HG03571 (cell line): ENCODE results near the gene UBE2L3.
A peak's percentile ranks its signal among the peaks of the same experiment; 100 is the strongest.
"Not testable (repeated sequence)": the region's sequence is repeated elsewhere in the genome, so short reads cannot be mapped to it uniquely, and the experiment has no call there.

Source experiments
- ATAC-seq: cut with Tn5 transposase; IDR thresholded peaks from one replicate; pipeline ENCODE4 v1.9.1; 2021; ENCODE audit not compliant: unreplicated experiment

Gene UBE2L3

GRCh38 chr22:21626073-21626734, 58.7 kb downstream of the UBE2L3 start:
- no peak for ATAC-seq

DNA sequence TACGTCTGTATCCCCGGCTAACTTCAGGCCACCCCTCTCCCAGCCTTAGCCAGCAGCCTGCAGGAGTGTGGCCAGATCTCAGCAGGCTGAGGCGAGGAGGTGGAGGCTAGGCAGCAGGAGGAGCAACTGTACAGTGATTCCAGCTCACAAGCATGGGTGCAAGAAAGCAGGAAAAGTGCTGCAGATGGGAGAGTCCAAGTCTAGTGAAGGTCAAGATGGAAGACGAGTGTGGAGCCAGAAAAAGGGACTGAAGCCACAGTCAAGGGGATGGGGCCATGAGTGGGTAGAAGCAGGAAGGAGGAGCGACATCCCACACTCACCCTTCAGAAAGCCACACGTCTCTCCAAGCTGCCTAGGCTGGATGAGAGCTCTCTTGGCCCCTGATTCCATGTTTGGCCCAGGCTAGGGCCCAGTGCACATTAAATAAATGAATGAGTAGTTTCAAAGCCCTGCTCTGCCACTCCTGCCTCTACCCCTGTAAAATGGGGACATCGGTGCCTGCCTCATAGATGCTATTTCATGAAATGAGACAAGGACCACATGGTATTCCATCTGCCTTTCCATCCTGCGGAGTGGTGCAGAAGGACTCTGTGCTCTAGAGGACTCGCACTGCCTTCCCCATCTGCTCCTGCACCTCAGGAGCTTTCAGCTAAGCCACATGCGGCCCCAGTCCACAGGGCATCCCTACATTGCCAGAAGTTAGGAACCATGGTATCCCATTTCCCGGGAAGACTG, 59.4 kb downstream of the UBE2L3 start:
- ATAC-seq, result no peak

DNA sequence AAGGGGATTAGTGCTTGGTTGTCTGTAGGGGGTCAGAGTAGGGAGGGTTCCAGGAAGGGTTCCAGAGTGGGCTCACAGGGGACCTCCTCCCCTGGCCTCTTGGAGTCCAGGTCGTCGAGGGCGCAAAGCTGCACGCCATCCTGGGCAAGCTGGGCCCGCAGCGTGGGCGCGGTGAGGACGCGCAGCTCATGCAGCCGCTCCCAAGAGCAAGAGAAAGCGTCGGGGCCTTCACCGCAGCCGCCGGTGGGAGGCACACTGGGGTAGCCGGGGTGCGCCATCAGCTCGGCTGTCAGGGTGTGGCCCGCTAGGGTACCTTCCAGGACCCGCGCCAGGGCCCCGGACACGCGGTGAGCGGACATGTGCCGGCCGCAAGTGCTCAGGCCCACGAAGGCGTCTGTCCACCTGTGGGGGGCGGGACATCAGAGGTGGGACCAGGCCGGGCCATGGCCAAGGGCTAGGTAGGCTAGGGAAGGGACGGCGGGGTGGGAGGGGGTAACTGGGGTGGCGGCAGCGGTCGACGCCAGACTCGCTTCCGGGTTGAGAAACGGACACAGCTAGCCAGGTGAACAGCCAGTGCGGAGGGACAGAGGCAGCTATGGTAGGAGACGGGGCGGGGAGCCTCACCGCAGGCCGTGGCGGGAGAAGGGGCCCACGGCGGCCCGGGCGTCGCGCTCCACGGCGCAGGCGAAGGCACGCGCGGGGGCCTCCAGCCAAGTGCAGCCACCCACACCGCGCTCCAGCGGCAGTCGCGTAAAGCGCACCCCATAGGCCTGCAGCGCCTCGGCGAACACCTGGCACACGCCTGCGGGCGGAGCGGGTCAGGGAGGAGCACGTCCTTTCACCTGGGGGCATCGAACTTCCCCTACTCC, 61.1 kb downstream of the UBE2L3 start:
- no peak for ATAC-seq

DNA sequence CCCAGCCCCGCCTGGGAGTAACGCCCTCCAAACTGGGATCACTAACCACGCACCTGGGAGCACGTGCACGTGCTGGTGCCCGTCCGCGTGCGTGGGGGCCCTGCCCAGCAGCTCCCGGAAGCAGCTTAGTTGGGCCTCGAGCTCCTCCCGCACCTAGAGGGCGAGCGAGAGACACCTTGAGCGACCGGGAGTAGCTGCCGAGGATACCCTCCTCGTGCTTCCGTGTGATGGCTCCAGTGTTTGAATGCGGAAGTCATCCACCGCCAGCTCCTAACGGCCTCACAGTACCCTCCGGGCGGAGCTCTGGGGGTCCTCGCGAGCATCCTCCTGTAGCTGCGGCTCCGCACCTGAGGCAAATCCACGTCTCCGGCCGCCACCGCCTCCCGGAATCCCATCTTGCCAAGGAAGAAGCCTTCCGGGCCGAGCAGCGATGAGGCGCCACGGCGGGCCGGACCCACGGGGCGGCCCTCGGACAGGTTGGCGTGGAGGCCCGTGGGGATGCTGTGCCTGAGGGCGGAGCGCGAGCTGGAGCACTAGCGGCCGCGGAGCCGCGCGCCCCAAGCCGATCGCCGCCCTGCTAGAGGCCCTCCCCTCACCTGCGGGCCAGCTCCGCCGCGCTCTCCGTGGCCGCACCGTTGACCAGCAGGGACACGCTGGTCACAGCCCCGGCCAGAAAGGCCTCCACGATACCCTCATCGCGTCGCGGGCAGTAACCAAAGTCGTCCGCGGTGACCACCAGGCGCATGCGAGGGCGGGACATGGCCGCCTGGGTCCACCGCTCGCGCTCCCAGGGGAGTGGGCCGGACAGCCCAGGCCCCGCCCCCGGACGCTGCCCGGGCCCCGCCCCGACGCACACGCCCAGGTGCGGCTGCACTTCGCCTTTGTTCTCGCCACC, 62.0 kb downstream of the UBE2L3 start, which contains the start of gene YDJC:
Gene YDJC (minus strand): TSS at position 768 of the 895 bp plus-strand sequence. CDS start 8 bp downstream, at position 760.
- peak; percentile 62 for ATAC-seq

GRCh38 chr22:21631025-21631424, 63.5 kb downstream of the UBE2L3 start:
- ATAC-seq, result no peak

- ATAC-seq, result no peak
These were observed 64.9 kb downstream of the UBE2L3 start, which contains the start of gene CCDC116 for GRCh38 chr22:21632237-21632895. TSS of gene CCDC116 (plus strand) at chr22:21632760. CDS start at chr22:21633182, 422 bp downstream.

GRCh38 chr22:21632931-21633330, 65.4 kb downstream of the UBE2L3 start:
- no peak for ATAC-seq

DNA sequence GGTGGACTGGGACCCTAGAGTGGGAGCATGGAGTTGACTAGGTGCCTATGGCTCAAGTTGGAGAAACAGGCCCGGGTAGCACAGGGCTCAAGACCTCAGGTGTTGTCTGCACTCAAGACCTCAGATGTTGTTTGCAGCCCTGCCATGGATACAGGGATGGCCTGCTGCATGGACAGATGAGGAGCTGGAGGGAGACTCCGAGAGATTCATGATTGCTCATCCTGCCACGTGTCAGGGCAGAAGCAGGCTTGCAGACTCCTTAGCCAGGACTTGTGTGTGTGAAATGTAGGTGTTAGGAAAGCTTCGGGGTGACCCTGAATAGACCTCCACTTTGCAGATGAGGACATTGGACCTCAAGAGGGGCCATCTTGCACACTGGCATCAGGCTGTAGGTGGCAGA, 66.0 kb downstream of the UBE2L3 start:
- ATAC-seq, result no peak

DNA sequence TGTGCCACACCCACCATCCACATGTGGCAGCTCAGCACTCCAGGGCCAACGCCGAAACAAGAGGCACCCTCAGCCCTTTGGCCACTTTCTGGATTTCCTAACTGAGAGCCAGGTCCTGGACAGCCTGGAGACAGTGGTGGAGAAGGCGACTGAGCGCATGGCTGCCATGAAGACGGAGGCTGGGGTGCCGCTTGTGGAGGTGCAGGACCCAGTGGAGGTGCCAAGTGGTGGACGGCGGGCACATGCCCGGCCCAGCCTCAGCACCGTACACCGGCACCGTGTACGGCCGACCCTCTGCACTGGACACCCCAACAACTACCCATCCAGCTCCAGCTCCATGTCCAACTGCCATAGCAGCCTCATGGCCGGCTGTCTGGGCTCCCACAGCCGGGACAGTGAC, 66.6 kb downstream of the UBE2L3 start:
- ATAC-seq, result no peak

DNA sequence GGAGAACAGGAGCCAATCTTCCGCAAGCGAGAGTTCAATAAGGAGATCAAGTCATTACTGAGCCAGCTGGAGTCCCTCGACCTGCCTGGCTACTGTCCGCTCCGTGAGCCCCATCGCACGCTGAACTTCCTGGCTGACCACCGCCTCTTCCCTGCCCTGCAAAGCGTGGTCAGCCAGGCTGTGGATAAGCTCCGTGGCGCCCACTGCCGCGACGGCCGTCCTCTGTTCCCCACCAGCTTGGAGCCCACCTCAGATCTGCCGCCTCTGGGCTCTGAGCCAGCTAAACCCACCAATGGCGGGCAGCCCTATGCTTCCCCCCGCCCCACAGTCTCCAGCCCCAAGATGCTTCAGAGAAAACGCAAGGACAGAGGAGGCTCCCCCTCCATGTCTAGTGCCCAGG, 67.3 kb downstream of the UBE2L3 start:
- no peak for ATAC-seq

DNA sequence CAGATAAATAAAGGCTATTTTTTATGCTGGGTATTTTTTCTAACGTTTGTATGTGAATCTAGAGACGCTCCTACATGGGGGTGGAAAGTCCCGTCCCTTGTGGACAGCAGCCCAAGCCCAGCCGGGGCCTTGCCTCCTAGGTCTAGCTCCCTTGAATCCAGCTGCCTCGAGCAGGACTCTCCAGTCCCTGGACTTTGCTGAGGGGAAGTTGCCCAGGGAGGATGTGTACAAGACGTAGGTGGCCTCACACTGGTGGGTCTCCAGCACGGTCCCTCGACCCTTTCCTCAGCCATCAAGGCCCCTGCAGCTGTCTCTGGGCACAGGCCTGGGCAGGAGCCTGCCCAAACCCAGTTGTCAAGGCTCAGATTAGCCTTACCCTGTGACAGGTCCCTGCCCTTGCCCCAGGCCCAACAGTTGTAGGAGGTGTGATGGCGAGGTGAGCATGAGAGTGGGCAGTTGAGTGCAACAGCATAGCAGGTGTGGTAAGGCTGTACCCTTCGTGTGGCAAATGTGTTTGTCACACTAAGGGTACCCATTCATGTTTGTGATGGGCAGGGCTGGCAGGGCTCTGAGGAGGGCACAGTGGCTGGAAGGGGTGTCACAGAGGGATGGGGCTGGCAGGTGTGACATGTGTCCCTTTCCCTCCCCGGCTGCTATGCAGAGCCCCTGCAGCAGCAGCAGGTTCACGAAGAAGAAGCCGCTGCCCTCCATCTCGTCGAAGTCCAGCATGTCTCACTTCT, 68.4 kb downstream of the UBE2L3 start:
- ATAC-seq, result no peak

GRCh38 chr22:21636629-21637218, 69.2 kb downstream of the UBE2L3 start:
- ATAC-seq, result no peak

DNA sequence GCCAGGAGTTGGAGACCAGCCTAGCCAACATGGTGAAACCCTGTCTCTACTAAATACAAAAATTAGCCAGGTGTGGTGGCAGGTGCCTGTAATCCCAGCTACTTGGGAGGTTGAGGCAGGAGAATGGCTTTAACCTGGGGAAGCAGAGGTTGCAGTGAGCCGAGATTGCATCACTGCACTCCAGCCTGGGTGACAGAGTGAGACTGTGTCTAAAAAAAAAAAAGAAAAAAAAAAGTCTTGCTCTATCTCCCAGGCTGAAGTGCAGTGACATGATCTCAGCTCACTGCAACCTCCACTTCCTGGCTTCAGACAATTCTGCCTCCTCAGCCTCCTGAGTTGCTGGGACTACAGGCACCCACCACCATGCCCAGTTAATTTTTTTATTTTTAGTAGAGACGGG, 69.9 kb downstream of the UBE2L3 start:
- ATAC-seq, result not testable (repeated sequence)

- no peak for ATAC-seq
These were observed 71.8 kb downstream of the UBE2L3 start for GRCh38 chr22:21639359-21639758.

DNA sequence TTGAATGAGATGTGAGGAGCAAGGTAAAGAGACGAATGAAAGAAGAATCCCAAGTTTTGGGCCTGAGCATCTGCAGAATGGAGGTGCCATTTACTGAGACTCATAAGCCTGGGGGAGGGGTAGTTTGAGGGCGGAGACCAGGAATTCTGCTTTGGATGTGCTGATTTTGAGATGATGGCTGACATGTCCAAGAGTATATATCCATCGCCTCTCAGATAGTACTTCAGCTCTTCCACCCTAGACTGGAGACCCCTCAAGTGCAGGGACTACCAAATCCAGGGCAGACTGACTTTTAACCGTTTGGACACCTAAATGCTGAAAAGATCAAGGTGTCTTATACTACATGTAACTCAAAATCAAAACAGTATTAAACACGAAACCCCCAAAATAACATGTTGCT, 73.3 kb downstream of the UBE2L3 start:
- ATAC-seq, result no peak

- no peak for ATAC-seq
These were observed 73.9 kb downstream of the UBE2L3 start for GRCh38 chr22:21641417-21641788.

DNA sequence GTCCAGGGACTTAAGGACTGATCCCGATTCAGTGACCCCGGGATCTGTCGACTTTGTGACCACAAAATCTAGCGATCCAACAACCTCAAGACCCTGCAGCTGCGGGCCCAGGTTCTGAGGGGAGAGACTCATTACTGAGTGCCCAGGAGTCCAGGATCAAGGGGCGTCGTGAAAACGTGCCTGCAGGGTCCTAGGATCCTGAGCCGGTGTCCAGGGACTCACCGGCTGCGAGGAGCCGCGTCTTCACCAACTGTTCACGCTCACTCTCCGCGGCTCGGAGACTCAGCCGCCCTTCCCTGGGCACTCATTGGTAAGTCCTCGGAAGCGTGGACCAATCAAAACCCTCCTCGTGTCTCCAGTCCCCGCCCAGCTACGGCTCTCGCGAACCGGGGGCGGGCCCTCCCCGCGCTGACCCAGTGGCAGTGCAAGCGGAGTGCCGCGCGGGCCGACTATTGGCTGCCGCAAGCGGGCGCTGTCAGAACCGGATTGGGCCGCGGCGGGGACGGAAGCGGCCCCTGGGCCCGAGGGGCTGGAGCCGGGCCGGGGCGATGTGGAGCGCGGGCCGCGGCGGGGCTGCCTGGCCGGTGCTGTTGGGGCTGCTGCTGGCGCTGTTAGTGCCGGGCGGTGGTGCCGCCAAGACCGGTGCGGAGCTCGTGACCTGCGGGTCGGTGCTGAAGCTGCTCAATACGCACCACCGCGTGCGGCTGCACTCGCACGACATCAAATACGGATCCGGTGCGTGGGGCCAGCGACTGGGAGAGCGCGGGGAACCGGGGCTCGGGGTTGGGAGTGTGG, 74.5 kb downstream of the UBE2L3 start, which contains the start of gene SDF2L1:
Gene SDF2L1 (plus strand): TSS at position 514 of the 795 bp plus-strand sequence. CDS start 35 bp downstream, at position 549.
- ATAC-seq, result peak; percentile 87
